ENCODE data around the gene WDR89. TPM values are rescaled to one million over a fixed set of nuclear protein-coding genes. Genes with fewer than 3 reads are reported as not detected.

WDR89 gene
- polyA plus RNA-seq, 2 of the 4 experiments (the other 2 are of a cell fraction) = 15.1 to 20.9 TPM

DNA sequence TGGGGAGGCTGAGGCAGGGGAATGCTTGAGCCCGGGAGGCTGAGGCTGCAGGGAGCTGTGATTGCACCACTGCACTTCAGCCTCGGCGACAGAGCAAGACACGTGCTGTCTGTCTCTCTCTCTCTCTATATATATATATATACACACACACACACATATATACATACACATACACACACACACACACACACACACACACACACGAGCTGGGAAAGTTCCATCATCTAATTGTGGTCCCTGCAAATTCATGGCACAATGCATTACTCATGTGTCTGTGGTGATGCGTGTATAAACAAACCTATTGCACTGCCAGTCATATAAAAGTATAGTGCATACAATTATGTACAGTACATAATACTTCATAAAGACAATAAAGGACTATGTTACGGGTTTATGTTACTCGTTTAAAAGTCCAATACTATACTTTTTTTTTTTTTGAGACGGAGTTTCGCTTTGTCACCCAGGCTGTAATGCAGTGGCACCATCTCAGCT, 36.6 kb downstream of the WDR89 start:
- no peak overlapping the region for H3K4me2 ChIP-seq
- DNase-seq (ENCODE audit: low read depth in 1 of 2, low spot score in 1 of 2) = no peak
- ChIA-PET CTCF (no interaction called here), POLR2A (no interaction called here)
- 89% methylated on average over 10 of the region's 10 CpGs for WGBS (ENCODE audit: missing lambda C conversion rate)
- no peak for FAIRE-seq
- H3K4me3 ChIP-seq = no peak overlapping the region
- no peak overlapping the region for H3K27ac ChIP-seq
- no peak for TF ChIP-seq JUN (IDR thresholded peaks at IDR 0.05)
- no peak for TF ChIP-seq CBX8 (IDR thresholded peaks at IDR 0.05)
- no peak for TF ChIP-seq CHD2 (IDR thresholded peaks at IDR 0.05; ENCODE audit: low read length, partially characterized antibody)
- TF ChIP-seq CBX2 (IDR thresholded peaks at IDR 0.05; ENCODE audit: borderline replicate concordance, low read depth) = no peak
- TF ChIP-seq KDM1A (IDR thresholded peaks at IDR 0.05; ENCODE audit: low read depth) = no peak
- TF ChIP-seq RARB (CRISPR knock-in tag; IDR thresholded peaks at IDR 0.05) = no peak
- no peak for TF ChIP-seq GATA3 (IDR thresholded peaks at IDR 0.05; ENCODE audit: borderline replicate concordance)
- TF ChIP-seq HOXB13 (CRISPR knock-in tag; IDR thresholded peaks at IDR 0.05; ENCODE audit: low read depth) = no peak
- no peak for TF ChIP-seq RNF2 (IDR thresholded peaks at IDR 0.05; ENCODE audit: borderline replicate concordance, low read depth)
- TF ChIP-seq, protein P1, sequence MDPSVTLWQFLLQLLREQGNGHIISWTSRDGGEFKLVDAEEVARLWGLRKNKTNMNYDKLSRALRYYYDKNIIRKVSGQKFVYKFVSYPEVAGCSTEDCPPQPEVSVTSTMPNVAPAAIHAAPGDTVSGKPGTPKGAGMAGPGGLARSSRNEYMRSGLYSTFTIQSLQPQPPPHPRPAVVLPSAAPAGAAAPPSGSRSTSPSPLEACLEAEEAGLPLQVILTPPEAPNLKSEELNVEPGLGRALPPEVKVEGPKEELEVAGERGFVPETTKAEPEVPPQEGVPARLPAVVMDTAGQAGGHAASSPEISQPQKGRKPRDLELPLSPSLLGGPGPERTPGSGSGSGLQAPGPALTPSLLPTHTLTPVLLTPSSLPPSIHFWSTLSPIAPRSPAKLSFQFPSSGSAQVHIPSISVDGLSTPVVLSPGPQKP (IDR thresholded peaks at IDR 0.05; ENCODE audit: low read depth, low read length) = no peak
- no peak for TF ChIP-seq BHLHE40 (IDR thresholded peaks at IDR 0.05; ENCODE audit: low read depth, low read length)
- TF ChIP-seq, protein P2, sequence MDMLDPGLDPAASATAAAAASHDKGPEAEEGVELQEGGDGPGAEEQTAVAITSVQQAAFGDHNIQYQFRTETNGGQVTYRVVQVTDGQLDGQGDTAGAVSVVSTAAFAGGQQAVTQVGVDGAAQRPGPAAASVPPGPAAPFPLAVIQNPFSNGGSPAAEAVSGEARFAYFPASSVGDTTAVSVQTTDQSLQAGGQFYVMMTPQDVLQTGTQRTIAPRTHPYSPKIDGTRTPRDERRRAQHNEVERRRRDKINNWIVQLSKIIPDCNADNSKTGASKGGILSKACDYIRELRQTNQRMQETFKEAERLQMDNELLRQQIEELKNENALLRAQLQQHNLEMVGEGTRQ (IDR thresholded peaks at IDR 0.05) = no peak
- no peak for TF ChIP-seq KDM5A (IDR thresholded peaks at IDR 0.05)
- no peak for TF ChIP-seq MYC (IDR thresholded peaks at IDR 0.05; ENCODE audit: borderline replicate concordance, low read length)
- TF ChIP-seq POLR2AphosphoS2 (conservative IDR thresholded peaks at IDR 0.05; ENCODE audit: low read length) = no peak
- ATAC-seq = no peak
- H3K9me3 ChIP-seq = no peaks in the 10 kb centered on the region
- H3K4me1 ChIP-seq = no peaks in the 10 kb centered on the region

DNA sequence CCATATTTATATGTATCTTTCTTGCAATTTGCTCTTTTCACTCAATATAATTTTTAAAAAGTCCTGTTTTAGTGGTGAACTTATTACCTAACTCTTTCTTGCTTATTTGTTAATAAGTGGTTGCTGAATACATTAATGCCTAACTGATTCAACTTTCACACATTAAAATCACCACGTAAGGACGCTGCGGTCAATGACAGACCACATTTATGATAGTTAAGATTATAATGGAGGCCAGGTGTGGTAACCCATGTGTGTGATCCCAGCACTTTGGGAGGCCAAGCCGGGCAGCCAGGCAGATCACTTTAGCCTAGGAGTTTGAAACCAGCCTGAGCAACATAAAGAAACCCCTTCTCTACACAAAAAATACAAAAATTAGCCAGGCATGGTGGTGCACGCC, 37.0 kb downstream of the WDR89 start:
- H3K4me1 ChIP-seq = no peaks in the 10 kb centered on the region
- ChIA-PET POLR2A (no interaction called here), CTCF (no interaction called here)
- H3K4me3 ChIP-seq = no peak overlapping the region
- WGBS (ENCODE audit: missing lambda C conversion rate) = 94% methylated on average over 5 of the region's 5 CpGs
- no peaks in the 10 kb centered on the region for H3K9me3 ChIP-seq
- no peak for ATAC-seq
- H3K4me2 ChIP-seq = no peak overlapping the region
- TF ChIP-seq RFX5 (IDR thresholded peaks at IDR 0.05) (no peak), MAFK (IDR thresholded peaks at IDR 0.05; ENCODE audit: partially characterized antibody) (no peak), FOSB (CRISPR knock-in tag; IDR thresholded peaks at IDR 0.05) (no peak), RCOR1 (IDR thresholded peaks at IDR 0.05; ENCODE audit: low read depth, low read length) (no peak), FOSL2 (IDR thresholded peaks at IDR 0.05) (no peak), FOSL2 (CRISPR knock-in tag; IDR thresholded peaks at IDR 0.05) (no peak), KDM5A (IDR thresholded peaks at IDR 0.05) (no peak), ZC3H11A (IDR thresholded peaks at IDR 0.05) (no peak), POLR2A (IDR thresholded peaks at IDR 0.05; ENCODE audit: low read length) (no peak), TP53 (CRISPR knock-in tag; IDR thresholded peaks at IDR 0.05) (no peak), BHLHE40 (IDR thresholded peaks at IDR 0.05; ENCODE audit: low read depth, low read length) (no peak)
- TF ChIP-seq, protein P1 (IDR thresholded peaks at IDR 0.05; ENCODE audit: low read depth, low read length) = no peak
- TF ChIP-seq, protein P3, sequence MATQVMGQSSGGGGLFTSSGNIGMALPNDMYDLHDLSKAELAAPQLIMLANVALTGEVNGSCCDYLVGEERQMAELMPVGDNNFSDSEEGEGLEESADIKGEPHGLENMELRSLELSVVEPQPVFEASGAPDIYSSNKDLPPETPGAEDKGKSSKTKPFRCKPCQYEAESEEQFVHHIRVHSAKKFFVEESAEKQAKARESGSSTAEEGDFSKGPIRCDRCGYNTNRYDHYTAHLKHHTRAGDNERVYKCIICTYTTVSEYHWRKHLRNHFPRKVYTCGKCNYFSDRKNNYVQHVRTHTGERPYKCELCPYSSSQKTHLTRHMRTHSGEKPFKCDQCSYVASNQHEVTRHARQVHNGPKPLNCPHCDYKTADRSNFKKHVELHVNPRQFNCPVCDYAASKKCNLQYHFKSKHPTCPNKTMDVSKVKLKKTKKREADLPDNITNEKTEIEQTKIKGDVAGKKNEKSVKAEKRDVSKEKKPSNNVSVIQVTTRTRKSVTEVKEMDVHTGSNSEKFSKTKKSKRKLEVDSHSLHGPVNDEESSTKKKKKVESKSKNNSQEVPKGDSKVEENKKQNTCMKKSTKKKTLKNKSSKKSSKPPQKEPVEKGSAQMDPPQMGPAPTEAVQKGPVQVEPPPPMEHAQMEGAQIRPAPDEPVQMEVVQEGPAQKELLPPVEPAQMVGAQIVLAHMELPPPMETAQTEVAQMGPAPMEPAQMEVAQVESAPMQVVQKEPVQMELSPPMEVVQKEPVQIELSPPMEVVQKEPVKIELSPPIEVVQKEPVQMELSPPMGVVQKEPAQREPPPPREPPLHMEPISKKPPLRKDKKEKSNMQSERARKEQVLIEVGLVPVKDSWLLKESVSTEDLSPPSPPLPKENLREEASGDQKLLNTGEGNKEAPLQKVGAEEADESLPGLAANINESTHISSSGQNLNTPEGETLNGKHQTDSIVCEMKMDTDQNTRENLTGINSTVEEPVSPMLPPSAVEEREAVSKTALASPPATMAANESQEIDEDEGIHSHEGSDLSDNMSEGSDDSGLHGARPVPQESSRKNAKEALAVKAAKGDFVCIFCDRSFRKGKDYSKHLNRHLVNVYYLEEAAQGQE (IDR thresholded peaks at IDR 0.05) = no peak
- TF ChIP-seq, protein P4, sequence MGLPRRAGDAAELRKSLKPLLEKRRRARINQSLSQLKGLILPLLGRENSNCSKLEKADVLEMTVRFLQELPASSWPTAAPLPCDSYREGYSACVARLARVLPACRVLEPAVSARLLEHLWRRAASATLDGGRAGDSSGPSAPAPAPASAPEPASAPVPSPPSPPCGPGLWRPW (IDR thresholded peaks at IDR 0.05) = no peak
- no peak for DNase-seq (ENCODE audit: low read depth in 1 of 2, low spot score in 1 of 2)
- no peak overlapping the region for H3K27ac ChIP-seq
- FAIRE-seq = no peak
